K562 (cell line): ENCODE measurements around the gene HRNR.

Experiments used
- CTCF ChIP-seq, 3 experiments: IDR thresholded peaks in 2 of 3; conservative IDR thresholded peaks in 1 of 3; 2 replicates each; pipeline ENCODE4 v1.5.1; 2011 to 2012; ENCODE audit warnings: low read length in 3 of 3, mild to moderate bottlenecking in 3 of 3, control low read depth in 2 of 3, improper control_type of control experiment in 1 of 3, inconsistent platforms in 1 of 3, low read depth in 1 of 3, mixed read lengths in 1 of 3, moderate library complexity in 1 of 3; ENCODE audit not compliant: insufficient read depth in 2 of 3
- TEAD2 ChIP-seq: fragments of 450-650 bp; IDR thresholded peaks from 2 replicates; pipeline ENCODE4 v1.6.1; 2016; ENCODE audit warnings: missing genetic modification characterization, control low read depth, missing compliant biosample characterization
- TRIM28 ChIP-seq: fragments of 450-650 bp; IDR thresholded peaks from 2 replicates; pipeline ENCODE4 v1.6.1; 2017
- ZNF609 ChIP-seq: sonication (generic); formaldehyde crosslinking; IDR thresholded peaks from 2 replicates; pipeline ENCODE4 v1.8.1; 2023; ENCODE audit warnings: missing genetic modification reagents, mild to moderate bottlenecking, borderline replicate concordance

GRCh38 chr1:152252157-152252556 lies 28.2 kb upstream of the HRNR start:
- no peak for TF ChIP-seq TRIM28
- no peak for TF ChIP-seq TEAD2
- TF ChIP-seq ZNF609 = no peak
- no peak for TF ChIP-seq CTCF (IDR thresholded peaks at IDR 0.05 in 2 of 3, conservative IDR thresholded peaks at IDR 0.05 in 1 of 3; ENCODE audit: insufficient read depth in 2 of 3, low read depth in 1 of 3, low read length in 3 of 3)
